CD14-positive monocyte (primary cell): ENCODE results near the gene RGS14. TPM values are rescaled to one million over a fixed set of nuclear protein-coding genes. Genes with fewer than 3 reads are reported as not detected.

Source experiments
- DNase-seq, 3 donors: peaks; one replicate each; pipeline ENCODE4 v3.0.0-alpha.2; 2011 to 2022
- H2AFZ ChIP-seq: 2 replicates; pipeline ENCODE4 v1.6.0; 2012; ENCODE audit warnings: mild to moderate bottlenecking, low read depth, low read length, inconsistent platforms; ENCODE audit not compliant: insufficient read depth, poor library complexity, severe bottlenecking
- H3K27ac ChIP-seq, 2 donors: 1 replicate in 1 of 2; 2 replicates in 1 of 2; pipeline ENCODE4 v1.5.1; 2012 to 2013; ENCODE audit warnings: low read length in 2 of 2, control low read depth in 1 of 2, inconsistent platforms in 1 of 2, low read depth in 1 of 2, mild to moderate bottlenecking in 1 of 2
- H3K27me3 ChIP-seq, 2 donors: one replicate each; pipeline versions ENCODE4 v1.6.0 to v1.6.1; 2011 to 2013; ENCODE audit warnings: low read length in 2 of 2; ENCODE audit not compliant: control insufficient read depth in 2 of 2, insufficient read depth in 2 of 2
- H3K36me3 ChIP-seq, 2 donors: replicated peaks in 1 of 2; 1 replicate in 1 of 2; 2 replicates in 1 of 2; pipeline versions ENCODE4 v1.5.1 to v1.6.1; 2012 to 2013; ENCODE audit warnings: low read length in 2 of 2, control low read depth in 1 of 2, inconsistent platforms in 1 of 2, mild to moderate bottlenecking in 1 of 2; ENCODE audit not compliant: insufficient read depth in 2 of 2, control insufficient read depth in 1 of 2
- H3K4me1 ChIP-seq, 2 donors: 1 replicate in 1 of 2; 2 replicates in 1 of 2; pipeline versions ENCODE4 v1.5.1 to v1.6.1; 2012 to 2013; ENCODE audit warnings: low read length in 2 of 2, control low read depth in 1 of 2, inconsistent platforms in 1 of 2, mild to moderate bottlenecking in 1 of 2, moderate library complexity in 1 of 2; ENCODE audit not compliant: insufficient read depth in 2 of 2, control insufficient read depth in 1 of 2
- H3K4me2 ChIP-seq: replicated peaks from 2 replicates; pipeline ENCODE3; 2012; ENCODE audit warnings: low read length, moderate library complexity, mild to moderate bottlenecking; ENCODE audit not compliant: poor library complexity, severe bottlenecking; ENCODE audit errors: extremely low read depth
- H3K4me3 ChIP-seq, 3 experiments: fragments of 200-600 bp in 1 of 3; sonication (generic) in 1 of 3; replicated peaks in 1 of 3; 1 replicate in 2 of 3; 2 replicates in 1 of 3; pipeline ENCODE4 v1.5.1; 2011 to 2013; ENCODE audit warnings: low read length in 3 of 3, mild to moderate bottlenecking in 3 of 3, control low read depth in 2 of 3, low read depth in 2 of 3, inconsistent platforms in 1 of 3, moderate library complexity in 1 of 3
- H3K79me2 ChIP-seq: 2 replicates; pipeline ENCODE4 v1.6.0; 2012; ENCODE audit warnings: mild to moderate bottlenecking, control low read depth, inconsistent platforms, low read length, moderate library complexity; ENCODE audit not compliant: insufficient read depth
- H3K9ac ChIP-seq: 2 replicates; pipeline ENCODE4 v1.6.0; 2017; ENCODE audit warnings: low read length, mild to moderate bottlenecking; ENCODE audit not compliant: insufficient read depth, poor library complexity, severe bottlenecking
- H3K9me3 ChIP-seq, 2 donors: replicated peaks in 1 of 2; 1 replicate in 1 of 2; 2 replicates in 1 of 2; pipeline versions ENCODE4 v1.5.1 to v1.6.1; 2012 to 2013; ENCODE audit warnings: low read length in 2 of 2, control low read depth in 1 of 2; ENCODE audit not compliant: control insufficient read depth in 1 of 2, insufficient read depth in 1 of 2
- H4K20me1 ChIP-seq: 2 replicates; pipeline ENCODE4 v1.6.0; 2012; ENCODE audit warnings: mild to moderate bottlenecking, low read length, control low read depth, moderate library complexity; ENCODE audit not compliant: insufficient read depth
- H3K27ac Mint-ChIP-seq, 7 donors: one replicate each; pipeline ENCODE4 v1.8.0; 2020; ENCODE audit warnings: mild to moderate bottlenecking in 7 of 7, mixed read lengths in 7 of 7, moderate library complexity in 6 of 7, inconsistent platforms in 2 of 7
- H3K27me3 Mint-ChIP-seq, 3 donors: one replicate each; pipeline ENCODE4 v1.8.0; 2021 to 2022; ENCODE audit warnings: low read depth in 3 of 3, mild to moderate bottlenecking in 3 of 3, mixed read lengths in 3 of 3, moderate library complexity in 3 of 3, inconsistent platforms in 1 of 3
- H3K36me3 Mint-ChIP-seq, 2 donors: one replicate each; pipeline ENCODE4 v1.8.0; 2020; ENCODE audit warnings: mixed read lengths in 2 of 2, inconsistent platforms in 1 of 2, mild to moderate bottlenecking in 1 of 2
- H3K4me1 Mint-ChIP-seq: one replicate; pipeline ENCODE4 v1.8.0; 2020; ENCODE audit warnings: mild to moderate bottlenecking, mixed read lengths
- H3K4me3 Mint-ChIP-seq, 2 donors: one replicate each; pipeline ENCODE4 v1.8.0; 2020; ENCODE audit warnings: mild to moderate bottlenecking in 2 of 2, mixed read lengths in 2 of 2, moderate library complexity in 1 of 2
- H3K9me3 Mint-ChIP-seq, 7 donors: one replicate each; pipeline ENCODE4 v1.8.0; 2020 to 2022; ENCODE audit warnings: mixed read lengths in 7 of 7, mild to moderate bottlenecking in 6 of 7, moderate library complexity in 6 of 7, inconsistent platforms in 2 of 7
- WGBS: methylation state at CpG from one replicate; pipeline ENCODE4 v1.1.5; 2013; ENCODE audit warnings: missing lambda C conversion rate; ENCODE audit not compliant: insufficient coverage; 5-methylcytosine and 5-hydroxymethylcytosine counted together
- intact Hi-C, 2 donors: fragments of 100-400 bp; cut with micrococcal nuclease; formaldehyde crosslinking; loops; one replicate each; pipeline versions ENCODE4 v1.15.0 to v1.15.1; 2023
- polyA plus RNA-seq, 3 donors: library from polyadenylated mRNA; depleted of rRNA in 1 of 3; unstranded in 2 of 3; stranded (reverse) in 1 of 3; fragments of 300-500 nt in 2 of 3; fragments of >200 nt in 1 of 3; fragmentation: Illumina TruSeq in 2 of 3; gene quantifications; 1 replicate in 2 of 3; 2 replicates in 1 of 3; pipeline ENCODE4 v1.2.3, GENCODE V29; 2012 to 2021
- TF ChIP-seq, protein P1 (sequence below): fragments of 200-600 bp; IDR thresholded peaks from one replicate; pipeline ENCODE4 v1.8.0; 2022; ENCODE audit warnings: antibody characterized with exemption, mild to moderate bottlenecking

RGS14 gene
- polyA plus RNA-seq, 3 donors: 35.4 to 186 (median 43.5) TPM

DNA sequence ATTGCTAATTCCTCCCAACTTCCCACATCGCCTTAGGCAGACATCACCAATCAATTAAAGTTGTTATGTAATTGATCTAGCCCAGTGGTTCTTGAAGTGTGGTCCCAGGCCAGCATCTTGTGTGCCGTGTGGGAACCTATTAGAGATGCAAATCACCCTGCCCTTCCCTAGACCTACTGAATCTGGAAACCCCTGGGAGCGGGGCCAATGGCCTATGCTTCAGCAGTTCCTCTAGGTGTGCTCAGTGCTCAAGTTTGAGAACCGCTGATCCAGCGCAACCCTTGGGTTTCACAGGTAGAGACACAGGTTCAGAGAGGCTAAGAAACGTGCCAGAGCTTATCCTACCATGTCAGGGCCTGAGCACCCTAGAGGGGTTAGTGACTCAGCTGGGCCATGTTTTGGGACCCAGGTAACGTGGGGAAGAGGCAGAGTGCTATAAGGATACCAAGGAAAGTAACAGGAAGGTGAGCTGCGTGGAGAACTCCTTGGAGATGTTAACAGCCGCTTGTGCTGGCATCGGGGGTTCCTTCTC, 30.9 kb downstream of the RGS14 start:
- intact Hi-C loops: no loop called here
- Mint-ChIP-seq H3K27ac (peak overlapping the region in 6 of 7 donors; percentile 49 to 97 (median 90)), H3K36me3 (no peaks in the 10 kb centered on the region), H3K9me3 (no peaks in the 10 kb centered on the region), H3K27me3 (peaks cover 8 to 21% (median 16%) of the 10 kb centered on the region in 3 donors), H3K4me3 (no peak overlapping the region), H3K4me1 (peaks cover 47% of the 10 kb centered on the region)
- Histone ChIP-seq H3K36me3 (no peaks in the 10 kb centered on the region), H3K9ac (no peak overlapping the region), H4K20me1 (no peaks in the 10 kb centered on the region), H3K4me3 (peak overlapping the region in 1 of 3 experiments; percentile 48), H3K27me3 (no peaks in the 10 kb centered on the region), H3K9me3 (no peaks in the 10 kb centered on the region), H3K27ac (peak overlapping the region in 1 of 2 donors; percentile 85), H3K4me2 (peak overlapping the region; percentile 58), H3K4me1 (peaks cover 36 to 40% of the 10 kb centered on the region in 2 donors), H3K79me2 (no peaks in the 10 kb centered on the region), H2AFZ (no peak overlapping the region)
- 99% methylated on average over 5 of the region's 10 CpGs for WGBS
- TF ChIP-seq, protein P1, sequence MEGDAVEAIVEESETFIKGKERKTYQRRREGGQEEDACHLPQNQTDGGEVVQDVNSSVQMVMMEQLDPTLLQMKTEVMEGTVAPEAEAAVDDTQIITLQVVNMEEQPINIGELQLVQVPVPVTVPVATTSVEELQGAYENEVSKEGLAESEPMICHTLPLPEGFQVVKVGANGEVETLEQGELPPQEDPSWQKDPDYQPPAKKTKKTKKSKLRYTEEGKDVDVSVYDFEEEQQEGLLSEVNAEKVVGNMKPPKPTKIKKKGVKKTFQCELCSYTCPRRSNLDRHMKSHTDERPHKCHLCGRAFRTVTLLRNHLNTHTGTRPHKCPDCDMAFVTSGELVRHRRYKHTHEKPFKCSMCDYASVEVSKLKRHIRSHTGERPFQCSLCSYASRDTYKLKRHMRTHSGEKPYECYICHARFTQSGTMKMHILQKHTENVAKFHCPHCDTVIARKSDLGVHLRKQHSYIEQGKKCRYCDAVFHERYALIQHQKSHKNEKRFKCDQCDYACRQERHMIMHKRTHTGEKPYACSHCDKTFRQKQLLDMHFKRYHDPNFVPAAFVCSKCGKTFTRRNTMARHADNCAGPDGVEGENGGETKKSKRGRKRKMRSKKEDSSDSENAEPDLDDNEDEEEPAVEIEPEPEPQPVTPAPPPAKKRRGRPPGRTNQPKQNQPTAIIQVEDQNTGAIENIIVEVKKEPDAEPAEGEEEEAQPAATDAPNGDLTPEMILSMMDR: no peak
- DNase-seq: no peak

DNA sequence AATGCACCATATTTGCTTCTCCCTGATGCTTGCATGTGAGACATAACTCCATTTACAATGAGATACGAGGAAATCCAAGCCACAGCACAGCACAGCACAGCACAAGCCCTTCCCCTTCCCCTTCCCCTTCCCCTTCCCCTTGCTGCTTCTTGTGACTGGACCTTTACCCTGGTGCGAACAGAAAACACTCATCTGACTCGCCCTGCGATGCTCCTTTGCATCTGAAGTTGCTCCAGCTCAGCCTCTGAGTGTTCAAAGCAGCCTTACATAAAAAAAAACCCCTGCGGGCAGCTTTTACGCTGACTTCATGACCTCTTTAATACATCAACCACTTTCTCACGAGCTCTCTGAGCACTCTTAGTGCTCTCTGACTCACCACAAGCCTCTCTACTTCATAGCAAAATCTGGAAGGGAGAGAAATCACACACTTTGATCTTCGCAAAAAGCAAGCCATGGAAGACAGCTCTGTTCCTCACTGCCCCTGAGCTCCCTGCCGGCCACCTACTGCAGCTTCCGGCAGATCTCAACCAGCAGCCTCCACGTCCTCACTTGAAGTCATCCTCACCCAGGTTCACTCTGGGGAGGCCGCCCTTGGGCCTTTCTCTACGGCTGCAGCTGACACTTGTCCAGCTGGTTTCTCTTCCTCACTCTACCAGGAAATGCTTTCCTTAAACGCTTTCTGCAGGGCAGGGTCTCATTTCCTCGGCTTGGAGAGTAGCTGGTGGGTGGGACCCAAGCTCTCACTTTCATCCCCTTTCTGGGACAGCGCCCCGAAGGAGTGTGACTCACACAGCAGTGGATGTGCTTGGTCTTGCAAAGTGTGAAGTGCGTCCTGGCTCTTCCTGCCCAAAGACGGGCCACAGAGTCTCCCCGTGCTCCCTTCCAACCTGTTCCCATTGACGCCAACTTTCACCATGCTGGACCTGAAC, 31.8 kb downstream of the RGS14 start:
- peaks cover 55% of the 10 kb centered on the region for H3K4me1 Mint-ChIP-seq
- H3K27me3 Mint-ChIP-seq: peaks cover 8 to 16% (median 12%) of the 10 kb centered on the region in 3 donors

More for the DNA sequence above, 31.8 kb downstream of the RGS14 start:
- WGBS: 34% methylated on average over 8 of the region's 21 CpGs
- DNase-seq: peak; percentile 73 to 88 (median 75)
- H3K4me3 Mint-ChIP-seq: peak overlapping the region in 1 of 2 donors; percentile 48
- no peaks in the 10 kb centered on the region for H3K9me3 ChIP-seq
- no peaks in the 10 kb centered on the region for H3K36me3 Mint-ChIP-seq
- H3K9me3 Mint-ChIP-seq: no peaks in the 10 kb centered on the region
- no peaks in the 10 kb centered on the region for H3K36me3 ChIP-seq
- TF ChIP-seq, protein P1: no peak
- no peaks in the 10 kb centered on the region for H4K20me1 ChIP-seq
- intact Hi-C loops: loop anchor here (2.0 to 5.0 kb wide), 3 partner anchors 38 to 113 kb away; partner anchors contain the start of gene GRK6 (in 1 of the 2)
- peak overlapping the region; percentile 53 for H3K9ac ChIP-seq
- peaks cover 44 to 48% of the 10 kb centered on the region in 2 donors for H3K4me1 ChIP-seq
- H3K4me3 ChIP-seq: peak overlapping the region in 1 of 3 experiments; percentile 48
- peak overlapping the region; percentile 55 to 85 for H3K27ac ChIP-seq
- no peaks in the 10 kb centered on the region for H3K79me2 ChIP-seq
- H3K27ac Mint-ChIP-seq: peak overlapping the region; percentile 73 to 97 (median 91)
- H3K27me3 ChIP-seq: no peaks in the 10 kb centered on the region
- H3K4me2 ChIP-seq: peak overlapping the region; percentile 58
- no peak overlapping the region for H2AFZ ChIP-seq
